Muscle layer of colon (tissue), 2 donors: ENCODE measurements around the gene UBR1.
"Not testable (repeated sequence)": the region's sequence is repeated elsewhere in the genome, so short reads cannot be mapped to it uniquely, and the experiment has no call there.

Experiments
- H3K27ac ChIP-seq: one replicate; pipeline ENCODE4 v1.7.0; 2013; ENCODE audit warnings: low read depth, mild to moderate bottlenecking, low read length, moderate library complexity
- H3K27me3 ChIP-seq, 2 donors: one replicate each; pipeline ENCODE4 v1.7.0; 2013; ENCODE audit warnings: low read length in 2 of 2, mild to moderate bottlenecking in 2 of 2; ENCODE audit not compliant: insufficient read depth in 2 of 2, control insufficient read depth in 1 of 2
- H3K36me3 ChIP-seq: one replicate; pipeline ENCODE4 v1.7.0; 2013; ENCODE audit warnings: mild to moderate bottlenecking, low read length; ENCODE audit not compliant: insufficient read depth
- H3K4me1 ChIP-seq: one replicate; pipeline ENCODE4 v1.7.0; 2013; ENCODE audit warnings: mild to moderate bottlenecking, low read length; ENCODE audit not compliant: insufficient read depth
- H3K4me3 ChIP-seq, 2 donors: one replicate each; pipeline ENCODE4 v1.7.0; 2013; ENCODE audit warnings: low read length in 2 of 2, low read depth in 1 of 2, mild to moderate bottlenecking in 1 of 2, moderate library complexity in 1 of 2
- H3K9ac ChIP-seq: one replicate; pipeline ENCODE4 v1.7.0; 2013; ENCODE audit warnings: low read length
- H3K9me3 ChIP-seq: one replicate; pipeline ENCODE4 v1.7.0; 2013; ENCODE audit warnings: mild to moderate bottlenecking, low read length
- donor health status: abdominal sarcoma.
- donor health status: Adenocarcinoma of cecum.

The UBR1 gene

GRCh38 chr15:42920519-42921341 is 185.1 kb downstream of the UBR1 start, which contains the start of gene TTBK2:
TTBK2 (minus strand) TSS chr15:42920778; CDS start chr15:42878617, 42,161 bp downstream.
- no peaks in the 10 kb centered on the region for H3K36me3 ChIP-seq
- peak within 1 kb of the TSS; percentile 87 for H3K9ac ChIP-seq
- peak within 1 kb of the TSS; percentile 90 for H3K27ac ChIP-seq
- peak within 1 kb of the TSS; percentile 89 to 90 for H3K4me3 ChIP-seq
- peaks cover 8% of the 10 kb centered on the region for H3K4me1 ChIP-seq
- no peaks in the 10 kb centered on the region for H3K9me3 ChIP-seq
- no peaks in the 10 kb centered on the region for H3K27me3 ChIP-seq

- peak overlapping the region; percentile 90 for H3K27ac ChIP-seq
- H3K4me1 ChIP-seq: peaks cover 8% of the 10 kb centered on the region
- peak overlapping the region; percentile 85 to 89 for H3K4me3 ChIP-seq
- H3K27me3 ChIP-seq: no peaks in the 10 kb centered on the region
- H3K36me3 ChIP-seq: no peaks in the 10 kb centered on the region
- H3K9me3 ChIP-seq: no peaks in the 10 kb centered on the region
- peak overlapping the region; percentile 87 for H3K9ac ChIP-seq
Observed at GRCh38 chr15:42919799-42920518, 185.9 kb downstream of the UBR1 start.

DNA sequence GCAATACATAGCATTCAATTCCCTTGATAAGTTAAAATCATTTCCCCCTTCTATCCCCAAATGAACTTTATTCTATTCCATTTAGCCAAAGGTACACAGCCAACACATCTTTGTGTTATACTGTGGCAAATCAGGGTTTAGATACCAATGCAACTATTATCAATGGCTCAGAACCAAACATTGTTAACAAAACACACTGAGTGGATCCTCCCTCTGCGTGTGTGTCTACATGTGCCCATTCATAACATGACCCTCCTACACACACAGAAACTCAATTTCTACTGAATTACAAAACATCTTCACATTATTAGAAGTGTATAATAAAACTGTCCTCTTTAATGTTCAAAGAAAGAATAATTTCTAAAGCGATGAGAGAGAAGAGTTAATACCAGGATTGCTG is 186.5 kb downstream of the UBR1 start:
- Histone ChIP-seq H3K36me3 (no peaks in the 10 kb centered on the region), H3K27me3 (no peaks in the 10 kb centered on the region), H3K9ac (peak overlapping the region; percentile 87), H3K4me3 (no peak overlapping the region), H3K4me1 (peaks cover 8% of the 10 kb centered on the region), H3K27ac (peak overlapping the region; percentile 90), H3K9me3 (no peaks in the 10 kb centered on the region)

GRCh38 chr15:42918047-42918446 is 187.8 kb downstream of the UBR1 start:
- Histone ChIP-seq H3K27ac (no peak overlapping the region), H3K4me1 (peaks cover 8% of the 10 kb centered on the region), H3K9ac (no peak overlapping the region)

GRCh38 chr15:42915654-42916315 is 190.1 kb downstream of the UBR1 start:
- Histone ChIP-seq H3K4me3 (no peak overlapping the region), H3K9me3 (no peaks in the 10 kb centered on the region), H3K9ac (no peak overlapping the region), H3K36me3 (no peaks in the 10 kb centered on the region), H3K27me3 (no peaks in the 10 kb centered on the region), H3K4me1 (peaks cover 8% of the 10 kb centered on the region), H3K27ac (no peak overlapping the region)

More at GRCh38 chr15:42918047-42918446, 187.8 kb downstream of the UBR1 start:
- H3K4me3 ChIP-seq: no peak overlapping the region
- H3K36me3 ChIP-seq: no peaks in the 10 kb centered on the region
- no peaks in the 10 kb centered on the region for H3K9me3 ChIP-seq
- H3K27me3 ChIP-seq: no peaks in the 10 kb centered on the region

DNA sequence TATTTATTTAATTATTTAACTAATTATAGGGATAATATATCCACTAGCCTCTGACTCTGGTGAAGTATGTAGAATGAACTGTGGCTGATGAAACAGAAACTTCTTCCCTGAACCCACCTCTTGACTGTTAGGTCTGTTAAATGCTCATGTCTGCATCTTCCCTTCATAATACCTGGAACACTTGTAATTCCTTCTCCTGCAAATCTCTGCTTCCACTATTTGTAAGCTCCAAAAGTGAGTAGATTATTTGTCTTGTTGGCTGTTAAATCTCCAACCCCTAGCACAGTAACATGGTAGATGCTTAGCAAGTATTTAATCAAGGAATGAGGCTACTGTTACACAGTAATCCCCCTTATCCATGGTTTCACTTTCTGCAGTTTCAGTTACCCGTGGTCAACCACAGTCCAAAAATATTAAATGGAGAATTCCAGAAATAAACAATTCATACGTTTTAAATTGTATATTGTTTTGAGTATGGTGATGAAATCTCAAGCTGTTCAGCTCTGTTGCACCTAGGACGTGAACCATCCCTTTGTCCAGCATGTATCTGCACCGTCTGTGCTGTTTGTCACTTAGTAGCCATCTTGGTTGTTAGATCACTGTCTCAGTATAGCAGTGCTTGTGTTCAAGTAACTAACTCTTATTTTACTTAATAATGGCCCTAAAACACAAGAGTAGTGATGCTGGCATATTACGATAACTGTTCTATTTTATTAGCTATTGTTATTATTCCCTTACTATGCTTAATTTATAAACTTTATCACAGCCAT is 190.9 kb downstream of the UBR1 start:
- Histone ChIP-seq H3K4me1 (peaks cover 8% of the 10 kb centered on the region), H3K27me3 (no peaks in the 10 kb centered on the region), H3K4me3 (no peak overlapping the region), H3K27ac (no peak overlapping the region), H3K36me3 (no peaks in the 10 kb centered on the region), H3K9ac (no peak overlapping the region), H3K9me3 (no peaks in the 10 kb centered on the region)

DNA sequence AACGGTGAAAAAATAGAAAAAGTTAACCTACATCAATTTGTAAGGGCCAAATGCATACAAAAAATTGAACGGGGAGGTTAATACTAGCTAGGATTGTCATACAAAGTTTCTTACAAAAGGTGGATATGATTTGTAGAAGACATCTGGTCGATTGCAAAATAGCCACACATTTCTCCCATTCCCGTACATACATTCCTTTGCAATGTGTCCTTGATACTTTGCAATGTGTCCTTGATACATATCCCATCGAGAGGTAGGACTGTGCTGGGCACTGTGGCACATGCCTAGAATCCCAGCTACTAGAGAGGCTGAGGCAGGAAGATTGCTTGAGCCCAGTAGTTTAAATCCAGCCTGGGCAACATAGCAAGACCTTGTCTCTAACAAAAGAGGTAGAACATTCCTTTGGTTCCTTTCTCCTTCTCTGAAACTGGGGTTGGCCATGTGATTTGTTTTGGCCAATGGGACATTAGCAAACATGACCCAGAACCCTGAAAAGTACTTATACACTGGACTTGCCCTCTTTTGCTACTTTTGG is 194.7 kb downstream of the UBR1 start:
- Histone ChIP-seq H3K9me3 (no peaks in the 10 kb centered on the region), H3K9ac (no peak overlapping the region), H3K27me3 (no peaks in the 10 kb centered on the region), H3K36me3 (no peaks in the 10 kb centered on the region), H3K27ac (no peak overlapping the region), H3K4me3 (no peak overlapping the region), H3K4me1 (no peaks in the 10 kb centered on the region)

DNA sequence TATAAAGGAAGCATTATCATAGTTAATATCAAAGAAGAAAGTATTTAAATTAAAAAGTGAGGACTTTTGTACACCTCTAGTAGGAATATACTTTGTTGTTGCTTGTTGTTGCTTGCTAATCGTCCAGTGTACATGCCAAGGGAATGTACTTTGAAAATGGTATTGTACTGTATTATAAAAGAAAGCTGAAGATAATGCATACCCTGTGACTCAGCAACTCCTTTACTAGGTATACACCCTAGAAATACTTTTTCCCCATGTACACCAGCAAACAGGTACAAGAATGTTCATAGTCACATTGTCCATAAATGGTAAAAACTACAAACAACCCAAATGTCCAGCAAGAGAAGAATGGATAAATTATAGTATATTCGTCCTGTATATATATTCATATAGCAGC is 197.3 kb downstream of the UBR1 start:
- no peak overlapping the region for H3K9ac ChIP-seq
- no peak overlapping the region for H3K27ac ChIP-seq
- H3K9me3 ChIP-seq: no peaks in the 10 kb centered on the region
- peaks cover 4% of the 10 kb centered on the region for H3K4me1 ChIP-seq
- no peaks in the 10 kb centered on the region for H3K27me3 ChIP-seq
- no peak overlapping the region for H3K4me3 ChIP-seq
- no peaks in the 10 kb centered on the region for H3K36me3 ChIP-seq

DNA sequence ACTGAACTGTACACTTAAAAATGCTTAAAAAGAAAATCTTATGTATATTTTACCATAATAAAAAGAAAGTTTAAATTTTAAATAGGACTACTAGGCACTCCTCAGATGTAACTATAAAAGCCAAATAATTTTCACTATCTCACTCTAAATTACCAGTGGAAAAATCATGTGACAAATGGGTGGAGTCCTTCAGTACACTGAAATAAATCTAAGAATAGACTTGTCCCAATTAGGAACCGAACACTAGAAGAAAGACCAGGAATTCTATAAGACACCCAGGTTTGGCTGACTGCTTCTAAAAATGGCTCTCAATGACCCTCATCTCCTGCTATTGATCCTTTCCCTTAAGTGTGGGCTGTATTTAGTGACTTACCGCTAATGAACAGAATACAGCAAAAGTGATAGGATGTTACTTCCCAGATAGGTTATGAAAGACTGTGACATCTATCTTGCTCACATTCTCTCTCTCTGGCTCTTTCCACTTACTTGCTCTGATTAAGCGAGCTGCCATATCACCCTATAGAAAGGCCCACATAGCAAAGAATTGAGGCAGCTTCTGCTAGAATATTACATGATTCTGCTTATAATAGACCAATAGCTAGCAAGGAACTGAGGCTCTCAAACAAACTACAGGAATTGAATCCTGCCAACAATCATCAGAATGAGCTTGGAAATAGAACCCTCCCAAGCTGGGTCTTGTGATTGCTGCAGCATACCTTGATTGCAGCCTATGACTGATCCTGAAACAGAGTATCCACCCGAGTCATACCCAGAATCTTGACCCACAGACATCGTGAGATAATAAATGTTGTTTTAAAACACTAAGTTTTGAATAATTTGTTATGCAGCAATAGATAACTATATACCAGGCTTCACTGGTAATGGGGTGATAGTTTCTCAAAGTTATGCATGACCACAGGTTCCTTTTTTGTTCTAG is 202.2 kb downstream of the UBR1 start:
- no peaks in the 10 kb centered on the region for H3K9me3 ChIP-seq
- H3K9ac ChIP-seq: no peak overlapping the region
- no peak overlapping the region for H3K4me3 ChIP-seq
- no peaks in the 10 kb centered on the region for H3K36me3 ChIP-seq
- no peak overlapping the region for H3K27ac ChIP-seq
- no peaks in the 10 kb centered on the region for H3K27me3 ChIP-seq
- H3K4me1 ChIP-seq: peaks cover 6% of the 10 kb centered on the region

GRCh38 chr15:42893911-42894310 is 211.9 kb downstream of the UBR1 start:
- not testable (repeated sequence) for H3K9ac ChIP-seq, H3K27me3 ChIP-seq, H3K27ac ChIP-seq, H3K9me3 ChIP-seq, H3K36me3 ChIP-seq, H3K4me1 ChIP-seq, H3K4me3 ChIP-seq
